ENCODE results near the gene USH1G. TPM values are rescaled to one million over a fixed set of nuclear protein-coding genes. Genes with fewer than 3 reads are reported as not detected.
"Not testable (repeated sequence)": the region's sequence is repeated elsewhere in the genome, so short reads cannot be mapped to it uniquely, and the experiment has no call there.

The USH1G gene
- total RNA-seq, 1 donor from 2014 or later: not detected

DNA sequence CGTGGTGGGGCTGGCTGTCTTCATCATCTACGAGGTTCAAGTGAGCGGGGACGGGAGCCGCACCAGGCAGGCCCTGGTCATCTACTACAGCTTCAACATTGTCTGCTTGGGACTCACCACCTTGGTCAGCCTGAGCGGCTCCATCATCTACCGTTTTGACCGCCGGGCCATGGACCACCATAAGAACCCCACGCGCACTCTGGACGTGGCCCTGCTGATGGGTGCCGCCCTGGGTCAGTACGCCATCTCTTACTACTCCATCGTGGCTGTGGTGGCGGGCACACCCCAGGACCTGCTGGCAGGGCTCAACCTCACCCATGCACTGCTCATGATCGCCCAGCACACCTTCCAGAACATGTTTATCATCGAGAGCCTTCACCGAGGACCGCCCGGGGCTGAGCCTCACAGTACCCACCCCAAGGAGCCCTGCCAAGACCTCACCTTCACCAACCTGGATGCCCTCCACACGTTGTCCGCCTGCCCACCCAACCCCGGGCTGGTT, 7.5 kb upstream of the USH1G start:
- DNase-seq (ENCODE audit: low read depth): no peak

DNA sequence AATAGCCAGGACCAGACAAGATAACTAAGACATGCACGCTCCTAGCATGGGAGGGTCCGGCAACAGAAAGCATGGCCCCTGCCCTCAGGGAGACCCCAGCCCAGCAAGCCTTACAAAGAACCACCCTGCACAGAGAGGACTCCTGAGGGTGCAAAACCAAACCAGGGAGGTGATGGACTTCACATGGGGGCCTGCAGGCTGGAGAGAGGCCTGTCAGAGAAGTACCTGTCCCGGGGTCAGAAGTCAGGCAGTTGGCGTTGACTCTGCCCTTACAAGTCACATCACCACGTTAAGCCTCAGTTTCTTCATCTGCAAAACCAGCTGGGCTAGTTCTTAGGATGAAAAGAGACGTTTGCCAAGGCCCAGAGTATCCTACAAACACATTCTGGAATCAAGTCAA, 5.7 kb upstream of the USH1G start:
- DNase-seq (ENCODE audit: low read depth): no peak

DNA sequence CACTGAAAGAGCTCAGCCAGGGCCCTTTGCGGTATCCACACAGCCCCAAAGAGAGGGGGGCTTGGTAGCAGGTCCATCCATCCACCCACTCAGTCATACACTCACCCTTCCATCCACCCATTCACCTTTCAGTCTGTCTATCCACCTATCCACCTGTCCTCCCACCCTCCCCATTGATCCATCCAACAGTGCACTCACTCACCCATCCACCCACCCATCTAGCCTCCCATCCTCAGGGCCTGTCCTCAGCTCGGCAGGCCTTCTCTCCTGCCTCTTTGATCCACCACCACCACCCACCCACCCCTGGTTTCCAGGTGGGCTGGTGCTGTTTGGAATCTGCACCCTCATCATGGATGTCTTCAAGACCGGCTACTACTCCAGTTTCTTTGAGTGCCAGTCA, 2.2 kb upstream of the USH1G start:
- DNase-seq (ENCODE audit: low read depth): no peak

DNA sequence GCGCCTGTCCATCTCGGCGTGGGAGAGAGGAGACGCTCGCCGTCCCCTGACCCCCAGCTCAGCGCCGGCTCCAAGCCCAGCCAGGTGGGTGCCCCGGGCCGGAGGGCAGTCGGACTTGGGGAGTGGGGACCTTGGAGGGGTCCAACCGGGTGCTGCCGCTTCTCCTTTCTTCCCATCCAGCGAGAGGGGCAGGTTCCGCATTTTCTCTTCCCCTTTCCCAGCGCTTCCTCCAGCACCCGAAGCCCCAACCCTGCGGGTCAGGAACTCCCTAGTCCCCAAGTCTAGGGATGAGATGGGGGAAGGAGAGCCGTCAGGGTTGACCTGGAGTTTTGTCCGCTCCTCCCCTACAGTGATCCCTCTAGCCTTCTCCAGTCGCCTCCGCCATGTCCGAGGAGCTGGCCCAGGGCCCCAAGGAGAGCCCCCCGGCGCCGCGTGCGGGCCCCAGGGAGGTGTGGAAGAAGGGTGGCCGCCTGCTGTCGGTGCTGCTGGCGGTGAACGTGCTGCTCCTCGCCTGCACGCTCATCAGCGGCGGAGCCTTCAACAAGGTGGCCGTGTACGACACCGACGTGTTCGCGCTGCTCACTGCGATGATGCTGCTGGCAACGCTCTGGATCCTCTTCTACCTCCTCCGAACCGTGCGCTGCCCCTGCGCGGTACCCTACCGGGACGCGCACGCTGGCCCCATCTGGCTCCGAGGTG, 1.3 kb upstream of the USH1G start, which contains the start of gene OTOP2:
Gene OTOP2 (plus strand): TSS at position 24 of the 699 bp plus-strand sequence. CDS start 360 bp downstream, at position 384.
- no peak for DNase-seq (ENCODE audit: low read depth)

- no peak for DNase-seq (ENCODE audit: low read depth)
These were observed 639 bp upstream of the USH1G start for GRCh38 chr17:74923538-74924249.

DNA sequence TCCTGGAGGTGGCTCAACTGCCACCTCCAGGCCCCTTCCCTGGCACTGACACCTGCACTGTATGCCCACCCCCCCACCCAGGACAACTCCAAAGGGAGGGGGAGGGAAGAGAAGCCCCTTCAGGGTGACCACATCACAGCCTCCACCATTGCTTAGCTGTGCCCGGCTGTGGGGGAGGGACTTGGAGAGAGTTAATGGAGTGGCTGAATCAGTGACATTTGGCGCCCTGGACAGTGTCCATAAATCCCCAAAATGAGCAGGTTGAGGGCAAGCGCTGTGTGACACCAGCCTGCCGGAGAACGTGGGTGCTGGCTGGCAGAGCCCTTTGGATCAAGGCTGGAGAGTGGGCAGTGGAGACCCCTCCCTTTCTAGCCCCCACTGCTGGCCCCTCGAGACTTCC, 883 bp downstream of the USH1G start:
- no peak for DNase-seq (ENCODE audit: low read depth)

GRCh38 chr17:74921769-74922168, 1.3 kb downstream of the USH1G start:
- DNase-seq (ENCODE audit: low read depth): no peak

DNA sequence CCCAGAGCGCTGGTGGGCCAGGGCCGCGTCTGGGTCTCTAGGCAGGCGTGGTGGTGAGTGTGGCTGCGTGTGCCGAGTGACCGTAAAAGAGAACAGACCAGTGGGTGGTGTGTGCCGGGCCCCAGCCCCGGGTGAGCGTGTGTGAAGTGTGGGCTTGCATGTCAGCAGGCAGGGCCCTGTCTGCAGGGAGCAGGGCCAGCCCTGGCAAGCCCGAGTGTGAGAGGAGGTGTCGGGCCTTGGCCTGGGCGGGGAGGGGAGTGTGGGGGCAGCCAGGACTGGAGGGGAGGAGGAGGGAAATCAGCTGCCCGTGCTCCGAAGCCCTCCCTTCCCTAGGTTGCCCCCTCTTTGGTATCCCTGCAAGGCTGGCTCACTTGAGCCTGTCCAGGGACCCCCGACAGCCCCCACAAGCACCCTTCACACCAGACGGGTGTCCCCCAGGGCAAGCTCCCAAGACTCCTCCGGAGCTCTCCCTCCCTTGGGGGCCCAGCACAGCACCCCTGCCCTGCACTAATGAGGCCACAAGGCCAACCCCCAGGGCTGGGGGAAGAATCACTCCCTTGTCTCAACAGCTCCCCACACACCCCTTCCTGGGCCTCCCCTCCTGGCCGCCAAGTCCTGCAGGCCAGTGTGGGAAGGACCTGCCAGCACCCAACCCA, 1.9 kb downstream of the USH1G start:
- DNase-seq (ENCODE audit: low read depth): no peak

DNA sequence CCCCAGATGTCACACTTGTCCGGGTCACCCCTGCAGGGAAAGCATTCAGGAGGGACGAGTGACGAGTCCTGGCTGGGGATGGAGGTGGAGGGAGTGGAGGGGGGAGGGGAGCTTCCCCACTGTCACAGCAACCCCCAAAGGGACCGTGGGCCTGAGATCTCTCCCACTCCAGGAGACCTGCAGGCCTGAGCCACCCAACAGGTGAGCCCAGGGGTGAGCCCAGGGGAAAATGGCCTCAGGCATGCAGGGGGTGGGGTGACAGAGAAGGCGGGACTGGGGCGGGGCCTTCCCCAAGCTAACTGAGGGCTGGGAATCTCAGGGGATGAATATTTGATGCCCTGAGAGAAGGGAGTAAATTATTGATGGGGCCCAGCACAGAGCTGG, 2.4 kb downstream of the USH1G start:
- no peak for DNase-seq (ENCODE audit: low read depth)

DNA sequence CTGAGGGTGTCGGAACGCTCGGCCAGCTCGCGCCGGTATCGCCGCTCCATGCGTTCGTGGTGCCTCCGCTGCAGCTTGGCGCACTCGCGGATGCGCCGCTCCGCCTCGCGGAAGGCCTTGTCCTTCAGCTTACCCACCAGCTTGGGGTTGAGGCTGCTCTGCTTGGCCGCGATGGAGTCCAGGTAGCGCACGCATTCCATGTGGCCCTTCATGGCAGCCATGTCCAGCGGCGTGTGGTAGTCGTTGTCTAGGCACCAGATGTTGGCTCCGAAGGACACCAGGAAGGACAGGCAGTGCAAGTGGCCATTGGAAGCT, 2.8 kb downstream of the USH1G start:
- no peak for DNase-seq (ENCODE audit: low read depth)

GRCh38 chr17:74919440-74920305, 3.4 kb downstream of the USH1G start:
- no peak for DNase-seq (ENCODE audit: low read depth)

DNA sequence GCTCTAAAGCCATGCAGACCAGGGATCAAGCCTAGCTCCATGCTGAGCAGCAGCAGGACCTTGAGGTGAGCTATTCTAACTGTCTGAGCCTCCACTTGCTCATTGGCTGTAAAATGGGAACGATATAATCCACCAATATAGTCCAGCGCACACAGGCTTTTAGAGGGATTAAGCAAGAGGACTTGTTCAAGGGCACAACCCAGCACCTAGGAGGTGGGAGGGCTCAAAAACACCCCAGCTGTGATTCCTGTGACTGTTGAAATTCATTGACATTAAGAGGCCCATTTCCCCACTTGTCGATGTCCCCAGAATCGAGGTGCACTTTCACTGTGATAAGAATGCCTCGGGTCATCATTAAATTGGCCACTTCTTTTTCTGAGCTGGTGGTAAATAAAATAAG, 4.1 kb downstream of the USH1G start:
- no peak for DNase-seq (ENCODE audit: low read depth)

DNA sequence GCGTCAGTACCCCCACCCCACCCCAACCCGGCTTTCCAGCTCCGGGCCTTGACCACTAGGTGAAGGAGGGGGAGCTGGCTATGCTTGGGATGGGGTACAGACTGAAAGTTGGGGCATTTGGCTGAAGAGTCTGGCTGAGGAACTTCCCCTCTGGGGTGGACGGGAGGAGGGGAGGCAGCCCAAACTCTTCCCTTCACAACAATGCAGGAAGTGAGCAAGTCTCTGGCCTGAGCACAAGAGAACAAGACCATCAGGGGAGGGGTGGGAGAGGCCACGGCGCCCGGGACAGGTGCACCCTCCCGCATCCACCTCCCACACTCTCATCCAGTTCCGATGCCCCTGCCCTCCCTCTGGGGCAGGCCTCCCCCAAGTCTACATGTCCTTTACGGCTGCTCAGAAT, 5.6 kb downstream of the USH1G start:
- DNase-seq (ENCODE audit: low read depth): no peak

- DNase-seq (ENCODE audit: low read depth): no peak
These were observed 6.2 kb downstream of the USH1G start for GRCh38 chr17:74916851-74917199.

DNA sequence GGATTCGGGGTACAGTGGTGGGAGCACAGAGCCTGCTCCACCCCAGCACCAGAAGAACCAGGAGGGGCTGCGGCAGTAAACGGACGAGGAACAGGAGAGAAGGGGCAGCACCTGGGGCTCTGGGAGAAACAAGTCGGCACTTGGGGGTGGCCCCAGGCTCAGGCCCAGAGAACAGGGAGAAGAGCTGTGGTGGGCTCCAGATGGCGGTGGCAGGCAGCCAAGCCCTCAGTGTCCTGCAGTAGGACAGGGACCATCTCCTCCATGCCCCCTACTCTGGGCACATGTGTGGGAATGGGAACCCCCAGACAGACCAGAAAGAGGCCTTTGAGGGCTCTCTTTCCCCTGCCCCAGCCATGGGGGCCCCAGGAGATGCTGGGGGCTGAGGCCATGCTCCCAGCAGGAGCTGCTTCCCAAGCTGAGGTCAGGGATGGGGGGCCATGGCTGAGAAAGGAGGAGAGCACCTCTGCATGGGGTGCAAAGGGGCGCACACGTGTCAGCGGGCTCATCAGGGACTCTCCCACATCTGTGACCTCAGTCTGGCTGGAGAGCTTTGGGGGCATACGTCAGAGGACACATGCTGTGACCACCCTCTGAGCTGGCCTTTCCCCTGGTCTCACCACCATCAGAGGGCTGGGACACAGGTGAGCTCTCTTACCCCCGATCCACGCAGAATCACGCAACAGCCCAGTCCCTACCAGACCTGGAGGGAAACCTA, 6.8 kb downstream of the USH1G start:
- DNase-seq (ENCODE audit: low read depth): no peak

GRCh38 chr17:74911423-74911822, 11.6 kb downstream of the USH1G start:
- DNase-seq (ENCODE audit: low read depth): not testable (repeated sequence)

GRCh38 chr17:74909097-74909496, 14.0 kb downstream of the USH1G start:
- DNase-seq (ENCODE audit: low read depth): not testable (repeated sequence)

- DNase-seq (ENCODE audit: low read depth): no peak
These were observed 16.0 kb downstream of the USH1G start for GRCh38 chr17:74907012-74907411.

GRCh38 chr17:74906214-74906793, 16.8 kb downstream of the USH1G start:
- DNase-seq (ENCODE audit: low read depth): not testable (repeated sequence)

DNA sequence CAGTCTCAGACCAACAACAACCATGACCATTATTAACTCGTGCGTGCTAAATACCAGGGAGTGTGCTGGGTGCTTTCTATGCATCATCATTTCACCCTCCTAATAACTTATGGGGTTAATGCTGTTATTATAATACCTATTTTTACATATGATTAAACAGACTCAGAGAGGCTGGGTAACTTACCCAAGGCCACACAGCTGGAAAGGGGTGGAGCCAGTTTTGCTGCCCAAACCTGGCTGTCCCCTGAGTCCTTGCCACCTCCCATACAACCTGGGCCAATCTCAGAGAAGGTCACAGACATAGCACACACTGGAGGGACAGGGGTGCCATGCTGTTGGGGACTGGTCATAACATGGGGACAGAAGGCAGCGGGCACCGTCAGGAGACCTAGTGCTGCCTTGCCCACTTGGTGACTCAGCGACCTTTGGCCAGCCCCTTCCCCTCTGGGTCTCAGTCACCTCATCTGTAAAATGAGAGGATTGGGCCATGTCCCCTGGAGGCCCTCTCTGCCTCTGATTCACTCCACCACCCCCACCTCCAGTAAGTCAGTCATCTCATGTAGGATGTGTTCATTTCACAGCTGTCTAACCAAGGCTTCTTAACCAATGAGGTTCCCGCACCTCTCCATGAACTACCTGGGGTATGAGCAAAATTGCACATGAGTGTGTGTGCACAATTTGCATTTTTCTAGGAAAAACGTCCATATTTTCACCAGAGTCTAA, 18.2 kb downstream of the USH1G start:
- no peak for DNase-seq (ENCODE audit: low read depth)
